SHP77 (cell line): Measurements from ENCODE around the gene ATRN.

Source experiments
- DNase-seq, 2 experiments: peaks; one replicate each; lab custom pipeline; 2025; lab: John Stamatoyannopoulos, UW

Gene ATRN

DNA sequence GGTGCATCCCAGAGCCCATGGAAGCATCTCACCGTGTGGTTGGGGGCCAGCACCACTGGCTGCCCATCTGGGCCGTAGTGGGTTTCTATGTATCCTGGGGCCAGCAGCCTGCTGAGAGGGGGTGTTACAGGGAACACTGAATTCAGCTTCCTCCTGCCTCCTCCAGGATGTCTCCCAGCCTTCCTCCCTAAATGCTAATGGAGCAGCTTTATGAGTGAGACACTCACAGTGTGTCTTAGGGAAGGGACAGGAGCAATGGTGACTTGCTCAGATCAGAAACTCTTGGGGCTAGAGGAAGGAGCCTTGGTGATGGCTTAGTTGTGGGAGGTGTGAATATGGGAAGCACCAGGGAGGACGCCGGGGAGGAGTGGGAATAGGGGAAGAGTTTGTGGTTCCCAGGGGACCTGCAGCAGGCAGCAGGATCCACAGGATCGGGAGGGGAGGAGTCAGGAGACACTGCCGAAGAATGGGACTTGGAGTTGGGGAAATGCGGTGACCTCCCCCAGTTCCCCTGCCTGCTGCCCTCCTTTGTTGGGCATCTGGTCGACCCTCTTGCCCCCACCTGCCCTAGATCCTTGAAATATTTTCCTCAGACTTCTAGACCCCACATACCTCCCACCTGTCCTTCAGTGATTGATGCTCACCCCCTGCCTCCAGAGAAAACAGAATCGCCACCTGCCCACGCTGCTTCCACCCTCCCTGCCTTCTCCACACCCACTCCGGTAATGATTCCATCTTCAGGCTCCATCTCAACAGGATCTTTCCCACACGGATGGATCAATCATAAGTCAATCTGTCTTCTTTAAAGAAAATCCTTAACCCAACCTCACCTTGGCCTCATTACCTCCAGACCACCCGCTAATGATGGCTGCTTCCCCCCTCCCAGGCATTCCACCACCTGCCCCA lies 204.4 kb downstream of the ATRN start:
- no peak for DNase-seq

DNA sequence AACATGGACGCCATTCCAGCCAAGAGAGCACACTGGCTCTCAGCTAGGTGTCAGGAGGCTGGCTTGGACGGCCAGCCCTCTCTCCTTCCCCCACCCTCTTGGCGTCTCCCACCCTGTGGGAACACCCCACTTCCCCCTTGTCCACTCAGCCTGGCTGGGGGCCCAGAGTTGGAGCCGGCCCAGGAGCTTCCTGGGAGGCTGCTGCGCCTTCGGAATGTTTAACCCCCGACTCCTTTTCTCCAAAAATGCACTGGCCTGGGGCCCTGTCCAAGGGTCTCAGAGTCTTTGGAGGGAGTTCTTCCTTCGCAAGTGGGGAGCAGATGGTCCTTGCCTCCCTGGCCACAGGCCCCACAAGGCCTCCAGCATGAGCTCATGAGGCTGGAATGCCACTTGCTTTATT lies 206.9 kb downstream of the ATRN start:
- DNase-seq = no peak

DNA sequence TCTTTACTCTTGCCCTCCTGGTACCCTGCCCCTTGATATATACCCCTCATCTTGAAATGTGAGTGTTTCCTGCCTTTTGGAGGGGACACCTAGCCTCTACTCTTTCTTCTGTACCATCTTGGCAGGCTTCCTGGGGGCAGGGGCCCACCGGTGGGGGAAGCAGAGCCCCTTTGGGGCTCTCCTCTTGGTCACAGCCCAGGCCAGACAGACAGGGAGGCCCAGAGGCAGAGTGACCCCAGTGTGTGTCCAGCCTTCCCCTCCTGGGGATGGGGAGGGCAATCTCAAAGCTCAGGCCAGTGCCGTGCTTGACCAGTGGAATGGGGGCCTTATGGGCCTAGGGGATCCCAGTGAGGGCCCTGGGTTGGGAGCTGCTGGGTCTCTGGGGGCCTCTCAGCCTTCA lies 207.4 kb downstream of the ATRN start:
- DNase-seq = no peak

DNA sequence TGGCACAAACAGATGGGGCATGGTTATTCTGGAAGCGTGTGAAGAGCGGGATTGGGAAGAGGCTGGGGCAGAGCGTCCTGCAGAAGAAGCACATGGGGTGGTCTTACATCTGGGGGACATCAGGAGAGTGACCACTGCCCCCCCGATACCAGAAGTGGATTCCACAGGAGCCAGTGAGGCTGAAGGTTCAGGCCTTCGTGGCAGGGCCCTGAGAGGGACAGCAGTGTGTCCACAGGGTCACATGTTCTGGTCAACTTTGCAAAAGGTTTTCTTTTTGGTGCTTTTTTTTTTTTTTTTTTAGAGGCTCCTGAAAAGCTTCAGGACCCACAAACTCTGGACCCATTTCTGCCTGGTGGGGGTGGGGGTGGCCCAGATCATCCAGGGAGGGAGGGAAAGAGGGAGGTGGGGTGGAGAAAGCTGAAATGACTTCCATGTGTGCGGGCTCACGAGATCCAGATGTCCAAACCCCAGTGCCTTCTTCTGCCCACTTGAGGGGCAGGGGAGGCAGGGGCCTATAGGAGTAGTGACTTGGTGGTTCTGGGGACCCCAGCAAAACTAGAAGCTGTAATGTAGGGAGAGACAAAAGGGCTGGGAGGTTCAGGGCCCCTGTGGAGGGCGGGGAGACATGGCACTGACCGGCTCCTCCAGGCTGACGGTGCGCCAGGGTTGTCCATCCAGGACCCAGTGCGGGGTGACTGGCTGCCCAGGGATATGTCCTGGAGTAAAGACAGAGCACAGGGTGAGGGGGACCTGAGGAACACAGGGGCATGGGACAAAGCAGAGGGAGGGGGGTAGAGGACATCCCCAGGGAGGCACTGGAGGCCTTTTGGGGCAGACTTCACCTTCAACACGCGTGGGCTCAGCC lies 208.3 kb downstream of the ATRN start:
- DNase-seq = no peak

DNA sequence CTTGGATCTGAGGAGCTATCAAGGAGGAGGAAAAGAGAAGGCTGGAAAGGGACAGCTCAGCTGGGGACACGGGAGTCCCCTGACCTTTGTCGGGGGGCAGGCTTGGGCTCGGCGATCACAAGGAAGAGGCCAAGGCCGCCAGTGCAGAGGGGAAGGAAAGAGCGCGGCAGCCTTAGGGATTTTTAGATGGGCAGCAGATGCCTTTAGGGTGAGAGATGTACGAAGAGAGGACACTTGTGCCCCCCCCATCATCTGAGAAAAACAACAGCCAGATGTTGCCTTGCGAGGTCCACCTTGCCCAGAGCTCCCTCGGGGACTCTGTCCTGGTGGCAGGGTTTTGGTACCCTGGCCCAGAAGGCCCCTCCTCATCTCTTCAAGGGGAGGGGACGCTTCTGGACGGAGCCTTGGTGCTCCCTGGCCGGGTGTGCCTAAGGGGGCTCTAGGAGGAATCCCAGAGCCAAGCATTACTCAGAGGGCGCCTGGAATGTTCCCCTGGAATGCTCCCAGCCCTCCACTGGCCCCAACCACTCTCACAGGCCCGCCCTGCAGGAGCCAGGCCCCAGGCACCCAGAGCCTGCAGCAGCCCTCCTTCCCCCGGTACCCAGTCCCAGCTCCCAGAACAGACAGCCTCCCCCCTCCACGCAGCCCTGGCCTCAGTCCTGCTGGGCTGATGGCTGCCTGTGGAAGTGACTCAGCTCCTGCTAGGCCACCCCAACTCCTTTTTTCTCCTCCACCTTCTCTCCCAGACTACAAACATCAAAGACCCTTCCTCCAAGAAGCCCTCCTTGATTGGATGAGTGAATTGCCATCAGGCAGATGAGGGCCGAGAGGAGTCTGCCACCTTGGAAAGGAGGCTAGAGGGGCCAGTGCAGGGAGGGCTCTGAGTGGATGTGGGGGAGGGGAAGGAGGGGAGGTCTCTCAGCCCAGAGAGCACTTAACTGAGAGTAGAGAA lies 209.2 kb downstream of the ATRN start:
- no peak for DNase-seq

DNA sequence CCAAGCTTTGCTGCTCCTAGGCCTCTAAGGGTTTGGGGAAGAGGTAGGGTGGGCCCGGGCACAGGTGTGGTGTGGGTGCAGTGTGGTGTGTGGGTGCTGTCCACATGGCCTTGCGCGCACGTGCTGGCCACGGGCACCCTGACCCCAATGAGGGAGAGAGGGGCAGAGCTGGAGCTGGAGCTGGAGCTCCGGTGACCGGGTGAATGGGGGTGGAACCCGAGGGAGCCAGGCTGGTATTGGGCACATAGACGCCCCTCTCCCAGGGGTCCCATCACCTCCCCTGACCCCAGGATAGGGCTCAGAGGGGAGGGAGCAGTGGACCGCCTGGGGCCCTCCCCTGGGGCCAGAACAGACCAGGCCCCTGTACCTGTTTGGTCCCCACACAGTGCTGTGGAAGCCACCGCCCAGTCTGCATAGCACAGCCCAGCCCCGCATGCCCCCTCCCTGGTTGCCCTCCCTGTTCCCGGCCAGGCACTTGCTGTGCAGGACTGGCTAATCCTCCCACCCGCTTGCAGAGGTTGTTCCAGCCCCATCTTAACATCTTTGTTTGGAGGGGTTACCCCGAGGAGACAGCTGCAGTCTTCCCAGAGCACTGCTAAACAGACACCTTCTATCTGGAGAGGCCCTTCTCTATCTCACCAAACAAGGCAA lies 210.0 kb downstream of the ATRN start:
- DNase-seq = no peak

DNA sequence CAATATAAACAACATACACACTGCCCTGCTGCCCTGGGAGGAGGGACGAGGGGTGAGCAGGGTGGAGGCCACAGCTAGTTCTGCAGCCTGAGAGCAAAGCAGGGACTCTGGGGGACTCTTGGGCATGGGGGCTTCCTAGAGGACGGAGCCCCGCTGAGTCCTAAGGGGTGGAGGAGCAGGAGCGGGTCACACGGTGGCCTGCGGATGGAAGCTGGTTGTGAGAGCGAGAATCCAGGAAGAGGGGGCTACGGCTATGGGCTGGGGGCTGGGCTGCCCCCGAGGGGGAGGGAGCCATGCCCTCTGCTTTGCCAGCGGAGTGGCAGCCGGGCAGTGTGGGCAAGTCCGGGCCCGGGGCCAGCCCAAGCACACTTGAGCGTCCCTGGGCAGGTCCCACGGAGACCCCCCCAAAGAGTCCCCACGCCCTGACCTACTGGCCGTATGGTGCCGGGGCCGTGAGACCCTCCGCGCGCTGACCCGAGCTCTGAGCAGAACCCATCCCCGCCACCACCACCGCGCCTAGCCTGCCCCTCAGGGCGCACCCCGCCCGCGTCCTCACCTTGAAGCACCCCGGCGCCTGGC lies 210.6 kb downstream of the ATRN start:
- no peak for DNase-seq

DNA sequence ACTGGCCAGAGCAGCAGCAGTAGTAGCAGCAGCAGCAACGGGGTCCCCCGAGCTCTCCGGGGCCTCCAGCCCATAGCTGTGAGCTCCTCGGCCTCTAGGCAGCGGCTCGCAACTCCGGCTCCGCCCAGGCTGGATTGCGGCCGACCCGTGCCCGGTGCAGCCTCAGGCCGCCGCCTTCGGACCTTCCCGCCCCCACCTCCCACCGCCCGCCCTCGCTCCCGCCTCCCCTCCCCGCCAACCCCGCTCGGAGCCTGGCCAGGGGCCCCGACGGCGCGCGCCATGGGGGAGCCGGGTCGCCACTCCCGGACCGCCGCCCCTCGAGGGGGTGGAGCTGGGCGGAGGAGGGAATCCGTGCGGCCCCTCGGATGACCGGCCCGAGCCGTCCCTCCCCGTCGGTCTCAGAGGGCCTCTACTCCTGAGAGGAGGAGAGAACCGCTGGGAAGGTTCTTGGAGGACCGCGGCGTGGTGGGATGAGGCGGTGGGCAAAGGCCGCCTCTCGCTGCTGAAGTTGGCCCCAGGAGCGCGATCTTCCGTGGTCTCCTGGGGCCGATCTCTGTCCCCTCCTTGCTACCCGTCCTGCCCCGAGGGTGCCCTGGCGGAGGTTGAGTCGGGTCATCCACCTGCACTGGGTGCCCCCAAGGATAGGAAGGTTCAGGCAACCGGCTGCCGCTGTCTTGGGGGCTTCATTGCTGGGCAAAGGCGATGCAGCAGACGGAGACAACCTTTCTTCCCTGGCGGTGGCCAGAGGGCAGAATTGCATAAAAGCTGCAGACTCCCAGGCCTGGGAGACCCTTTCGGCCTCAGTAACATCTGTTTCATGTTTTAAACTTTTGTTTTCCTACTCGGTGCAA lies 211.3 kb downstream of the ATRN start, which contains the start of gene ADAM33:
Gene ADAM33, minus strand, starts transcription at position 80 of the 851 bp plus-strand sequence. Its CDS starts 6 bp downstream, at position 74.
- no peak for DNase-seq

DNA sequence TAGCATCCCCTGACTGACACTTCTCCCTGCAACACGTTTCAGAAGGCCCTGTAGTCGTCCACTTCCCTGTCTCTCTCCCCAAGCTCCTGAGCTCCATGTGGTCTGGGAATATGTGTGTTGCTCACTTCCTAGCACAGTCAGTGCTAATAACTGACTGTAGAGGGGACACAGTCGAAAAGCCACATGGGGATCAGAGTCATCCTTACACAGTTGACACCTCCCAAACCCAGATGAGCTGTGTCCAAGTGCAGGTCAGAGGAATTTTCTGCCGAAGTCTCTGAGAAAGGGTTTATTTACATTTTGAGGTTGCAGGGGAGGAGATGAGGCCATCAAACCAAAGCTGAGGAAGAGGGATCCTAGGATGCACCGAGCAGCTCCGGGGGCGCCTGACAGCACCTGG lies 214.5 kb downstream of the ATRN start:
- DNase-seq = no peak

DNA sequence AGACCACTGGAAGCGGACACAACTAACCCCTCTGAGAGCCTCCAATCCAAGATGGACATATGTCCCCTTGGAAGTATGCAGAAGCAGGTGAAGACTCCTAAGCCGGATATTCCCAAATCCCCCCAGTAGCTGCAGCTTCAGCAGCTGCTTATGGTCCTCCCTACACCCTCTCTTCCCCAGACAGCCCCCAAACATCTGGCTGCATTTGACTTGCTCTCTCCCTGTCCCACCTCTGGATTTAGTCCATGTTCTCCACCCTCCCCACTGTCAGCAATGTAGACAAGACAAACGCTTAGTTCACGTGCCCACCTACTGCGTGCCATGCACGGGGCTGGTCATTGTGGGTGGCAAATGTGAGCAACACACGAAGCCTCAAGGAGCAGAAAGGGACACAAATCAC lies 215.6 kb downstream of the ATRN start:
- no peak for DNase-seq

DNA sequence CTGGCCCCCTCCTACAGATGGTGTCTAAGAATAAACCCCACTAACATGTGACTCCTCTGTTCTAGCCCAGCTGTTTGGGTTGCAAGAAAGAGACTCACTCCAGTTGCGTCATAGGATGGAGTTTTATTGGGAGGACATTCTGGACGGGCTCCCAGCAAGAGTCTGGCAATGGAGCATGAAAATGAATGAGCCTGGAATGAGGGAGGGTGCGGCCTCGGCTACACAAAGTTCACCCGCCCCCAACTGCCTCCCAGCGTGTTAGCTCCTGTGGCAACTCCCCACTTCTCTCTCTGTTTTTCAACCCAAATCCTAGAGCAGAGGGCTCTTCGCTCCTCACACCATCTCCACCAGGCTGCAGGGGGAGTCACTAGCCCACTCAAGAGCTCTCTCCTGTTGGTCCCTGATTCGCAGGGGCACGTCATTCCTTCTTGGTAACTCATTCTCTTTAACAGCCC lies 216.1 kb downstream of the ATRN start:
- no peak for DNase-seq

DNA sequence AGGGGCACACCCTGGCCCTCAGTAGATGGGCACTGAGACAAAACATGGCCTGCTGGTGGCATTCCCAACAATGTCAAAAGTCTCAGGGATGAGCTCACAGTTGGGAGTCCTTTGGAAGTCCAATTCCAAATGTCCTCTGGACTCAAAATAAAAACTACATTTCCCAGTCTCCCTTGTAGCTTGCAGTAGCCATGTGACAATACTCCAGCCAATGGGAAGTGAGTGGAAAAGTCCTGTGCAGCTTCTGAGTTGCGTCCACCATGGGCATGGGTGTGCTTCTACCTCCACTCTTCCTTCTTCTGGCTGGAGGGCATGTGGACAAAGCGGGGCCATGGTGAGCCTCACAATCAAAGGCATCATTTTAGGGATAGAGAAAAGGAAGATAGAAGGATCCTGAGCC lies 216.8 kb downstream of the ATRN start:
- DNase-seq = no peak

DNA sequence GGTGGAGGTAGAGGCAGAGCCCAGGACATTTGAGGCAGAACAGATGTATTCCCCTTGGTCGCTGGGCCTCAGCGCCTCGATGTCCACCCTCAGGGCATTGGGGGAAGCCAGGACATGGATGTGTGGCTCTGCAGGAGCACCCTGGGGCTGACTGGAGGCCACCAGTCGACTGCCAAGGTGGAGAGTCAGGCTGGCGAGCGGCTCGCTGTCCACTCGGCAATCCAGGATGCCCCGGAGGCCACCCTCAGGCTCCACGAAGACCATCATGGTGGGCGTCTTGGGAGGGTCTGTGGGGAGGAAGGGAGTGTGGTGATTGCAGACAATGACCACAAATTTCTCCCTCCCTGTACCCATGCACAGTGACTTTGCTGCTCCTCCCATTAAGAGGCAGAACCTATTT lies 219.2 kb downstream of the ATRN start:
- DNase-seq = no peak

DNA sequence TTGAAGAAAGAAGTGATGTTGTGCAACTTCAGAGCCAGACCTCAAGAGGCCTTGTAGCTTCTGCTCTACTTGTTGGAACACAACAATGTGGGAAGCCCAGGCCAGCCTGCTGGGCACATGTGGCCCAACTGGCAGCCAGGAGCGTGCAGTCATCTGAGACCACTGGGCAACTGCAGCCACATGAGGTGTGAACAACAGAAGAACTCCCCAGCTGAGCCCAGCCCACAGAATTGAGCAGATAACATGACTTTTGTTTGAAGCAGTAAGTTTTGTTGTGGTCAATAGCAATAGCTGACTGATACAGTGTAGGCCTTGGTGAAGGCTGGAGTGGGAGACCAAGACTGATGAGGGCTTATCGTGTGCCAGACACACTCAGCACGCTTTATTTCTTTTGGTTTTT lies 219.6 kb downstream of the ATRN start:
- DNase-seq = no peak

DNA sequence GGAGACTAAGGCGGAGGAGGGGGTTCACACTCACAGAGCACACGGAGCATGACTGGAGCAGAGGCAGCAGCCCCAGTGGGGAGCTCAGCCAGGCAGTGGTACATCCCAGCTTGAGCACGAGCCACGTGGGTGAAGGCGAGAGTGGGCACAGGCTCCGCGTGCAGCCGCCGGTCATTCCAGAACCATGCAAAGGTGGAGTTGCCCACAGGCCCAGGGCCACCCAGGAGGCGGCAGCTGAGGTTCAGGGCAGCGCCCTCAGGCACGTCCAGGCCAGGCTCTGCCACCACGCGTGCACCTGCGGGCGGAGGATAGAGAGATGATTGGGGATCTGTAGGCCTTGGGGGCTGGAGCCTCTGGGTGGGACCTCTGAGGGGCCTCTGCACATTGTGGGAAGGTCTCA lies 220.5 kb downstream of the ATRN start:
- DNase-seq = no peak

DNA sequence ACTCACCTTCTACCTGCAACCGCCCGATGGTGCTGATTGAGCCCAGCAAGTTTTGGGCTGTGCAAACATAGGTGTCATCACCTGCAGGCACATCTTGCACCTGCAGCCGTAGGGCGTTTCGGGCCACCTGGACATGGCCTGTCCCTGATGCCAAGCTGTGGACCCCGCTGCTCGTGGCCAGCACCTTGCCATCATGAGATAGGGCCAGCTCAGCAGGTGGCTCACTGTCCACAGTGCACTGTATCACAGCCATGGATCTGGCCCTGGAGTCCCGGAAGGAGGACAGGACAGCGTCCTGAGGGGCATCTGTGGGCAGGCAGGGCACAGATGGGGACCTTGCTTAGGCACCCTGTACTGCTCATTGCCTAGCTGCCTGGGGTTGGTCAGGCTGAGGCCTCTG lies 221.1 kb downstream of the ATRN start:
- no peak for DNase-seq

DNA sequence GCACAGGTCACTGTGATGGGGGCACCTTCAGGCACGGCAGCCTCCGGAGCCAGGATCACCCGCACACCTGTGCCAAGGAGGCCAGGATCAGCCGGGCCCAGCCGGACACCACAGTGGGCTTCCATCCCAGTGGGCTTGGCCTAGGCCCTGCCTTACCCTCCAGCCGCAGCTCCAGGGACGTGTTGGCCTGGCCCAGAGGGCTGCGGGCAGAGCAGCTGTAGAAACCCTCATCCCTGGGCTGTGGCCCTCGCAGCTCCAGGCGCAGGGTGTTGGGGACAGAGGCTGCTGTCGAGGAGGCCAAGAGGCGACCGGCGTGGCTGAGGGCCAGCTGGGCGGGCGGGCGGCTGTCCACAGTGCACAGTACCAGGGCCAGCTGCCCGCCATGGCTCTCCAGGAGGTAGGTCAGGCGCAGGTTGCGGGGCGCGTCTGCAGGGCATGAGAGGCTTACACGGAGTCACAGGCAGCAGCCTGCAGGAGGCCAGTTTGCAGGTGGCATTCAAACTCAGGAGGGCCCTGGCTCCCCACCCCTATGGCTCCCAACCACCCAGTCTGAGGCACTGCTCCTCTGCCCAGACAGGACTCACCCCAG lies 222.0 kb downstream of the ATRN start:
- DNase-seq = no peak

DNA sequence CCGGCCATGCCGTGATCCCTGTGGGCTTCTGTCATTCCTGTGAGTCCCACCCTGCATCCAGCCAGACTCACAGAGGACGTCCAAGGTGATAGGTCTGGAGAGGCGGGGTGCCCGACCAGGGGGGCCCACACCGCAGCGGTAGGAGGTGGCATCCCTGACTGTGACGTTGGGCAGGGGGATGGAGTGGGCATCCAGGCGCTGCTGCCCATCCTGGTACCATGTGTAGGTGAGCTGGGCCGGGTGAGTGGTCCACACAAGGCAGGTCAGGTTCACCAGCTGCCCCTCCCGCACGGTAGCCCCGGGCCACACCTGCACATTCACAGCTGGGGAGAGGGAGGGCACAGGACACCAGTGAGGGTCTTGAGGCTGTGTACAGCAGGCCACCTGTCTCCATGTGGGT lies 222.6 kb downstream of the ATRN start:
- DNase-seq = no peak

DNA sequence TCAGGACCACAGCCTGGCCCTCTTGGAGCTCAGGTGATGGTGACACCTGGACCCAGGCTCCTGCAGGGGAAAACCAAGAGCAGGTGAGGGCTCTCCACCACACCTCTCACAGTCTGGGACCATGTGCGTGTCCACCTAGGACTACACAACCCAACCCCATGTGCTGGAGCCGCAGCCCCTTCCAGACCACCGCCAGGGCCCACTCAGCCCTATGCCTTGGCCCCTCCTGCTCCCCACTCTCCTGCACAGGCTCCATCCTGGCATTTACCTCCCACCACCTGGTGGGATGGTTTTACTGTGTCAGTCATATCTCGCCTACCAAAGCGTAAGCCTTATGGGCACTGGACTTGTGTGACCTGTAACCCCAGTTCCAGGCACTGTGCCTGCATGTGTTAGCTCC lies 224.0 kb downstream of the ATRN start:
- DNase-seq = no peak

DNA sequence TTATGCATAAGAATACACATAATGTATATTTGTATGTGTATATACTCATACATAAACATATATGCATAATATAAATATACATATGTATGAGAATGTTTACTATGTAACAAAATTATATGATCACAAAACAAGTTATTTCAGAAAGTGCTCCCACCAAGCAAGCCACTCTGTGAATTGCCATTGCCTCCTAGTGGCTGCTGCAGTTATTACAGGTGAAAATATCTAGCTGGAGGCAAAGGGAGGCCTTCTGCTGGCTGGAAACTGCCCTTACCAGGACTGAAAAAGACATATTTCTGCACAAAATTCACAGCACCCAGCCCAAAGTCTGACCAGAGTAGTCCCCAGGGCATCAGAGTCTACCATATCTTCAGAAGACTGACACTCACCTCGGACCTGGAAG lies 225.4 kb downstream of the ATRN start:
- DNase-seq = peak in 1 of 2 experiments; percentile 17
